OCI-LY7 (cell line): Measurements from ENCODE around the gene COL5A2.

ENCODE experiments used
- EZH2phosphoT487 ChIP-seq: fragments of 200-600 bp; sonication (generic); IDR thresholded peaks from 2 replicates; pipeline ENCODE4 v1.6.1; 2018; ENCODE audit warnings: low read depth, borderline replicate concordance, mild to moderate bottlenecking, mixed run types, antibody characterized with exemption, low read length, moderate library complexity, mixed read lengths
- TF ChIP-seq, protein P1 (sequence below): fragments of 200-600 bp; sonication (generic); conservative IDR thresholded peaks from 2 replicates; pipeline ENCODE4 v1.5.1; 2014; ENCODE audit warnings: mild to moderate bottlenecking, antibody characterized with exemption, low read length, moderate library complexity, mixed read lengths

DNA sequence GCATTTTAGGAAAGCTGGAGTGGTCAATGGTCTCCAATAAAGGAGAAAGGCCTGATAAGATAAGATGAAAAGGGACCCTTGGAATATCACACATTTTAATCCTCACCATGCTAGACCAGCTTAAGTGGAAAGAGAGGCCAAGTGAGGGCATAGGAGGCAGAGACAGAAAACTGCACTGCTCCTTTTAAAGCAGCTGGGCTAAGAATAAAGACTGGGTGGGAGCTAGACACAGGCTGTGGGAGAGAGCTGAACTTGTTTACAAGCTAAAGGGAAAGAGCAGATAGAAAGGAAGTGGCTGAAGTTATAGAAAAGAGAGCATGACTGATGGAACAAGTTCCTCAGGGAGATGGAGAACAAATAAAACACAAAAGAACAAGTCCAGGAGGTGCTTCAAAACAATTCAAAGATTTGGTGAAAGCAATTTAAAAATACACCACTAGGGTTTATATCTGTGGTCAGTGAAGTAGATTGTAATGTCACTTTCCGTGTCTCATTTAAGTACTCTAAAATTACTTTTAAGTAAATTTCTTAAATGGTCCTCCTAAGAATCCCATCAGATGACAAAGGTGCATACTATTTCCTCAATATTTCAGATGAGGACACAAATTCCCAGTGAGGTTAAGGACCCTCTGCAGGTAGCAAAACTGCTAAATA lies 7.5 kb downstream of the COL5A2 start:
- TF ChIP-seq, protein P1, sequence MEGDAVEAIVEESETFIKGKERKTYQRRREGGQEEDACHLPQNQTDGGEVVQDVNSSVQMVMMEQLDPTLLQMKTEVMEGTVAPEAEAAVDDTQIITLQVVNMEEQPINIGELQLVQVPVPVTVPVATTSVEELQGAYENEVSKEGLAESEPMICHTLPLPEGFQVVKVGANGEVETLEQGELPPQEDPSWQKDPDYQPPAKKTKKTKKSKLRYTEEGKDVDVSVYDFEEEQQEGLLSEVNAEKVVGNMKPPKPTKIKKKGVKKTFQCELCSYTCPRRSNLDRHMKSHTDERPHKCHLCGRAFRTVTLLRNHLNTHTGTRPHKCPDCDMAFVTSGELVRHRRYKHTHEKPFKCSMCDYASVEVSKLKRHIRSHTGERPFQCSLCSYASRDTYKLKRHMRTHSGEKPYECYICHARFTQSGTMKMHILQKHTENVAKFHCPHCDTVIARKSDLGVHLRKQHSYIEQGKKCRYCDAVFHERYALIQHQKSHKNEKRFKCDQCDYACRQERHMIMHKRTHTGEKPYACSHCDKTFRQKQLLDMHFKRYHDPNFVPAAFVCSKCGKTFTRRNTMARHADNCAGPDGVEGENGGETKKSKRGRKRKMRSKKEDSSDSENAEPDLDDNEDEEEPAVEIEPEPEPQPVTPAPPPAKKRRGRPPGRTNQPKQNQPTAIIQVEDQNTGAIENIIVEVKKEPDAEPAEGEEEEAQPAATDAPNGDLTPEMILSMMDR, result 0 out of 2 replicates have a peak, but pooled peaks have one; percentile 21
- no peak for TF ChIP-seq EZH2phosphoT487
